Stomach (tissue), 9 donors: ENCODE data around the gene PDIA6. TPM values are rescaled to one million over a fixed set of nuclear protein-coding genes. Genes with fewer than 3 reads are reported as not detected.

Experiments
- DNase-seq, 2 donors: peaks; one replicate each; pipeline versions ENCODE4 v3.0.0 to v3.0.0-alpha.2; 2013 to 2019
- H3K27ac ChIP-seq, 5 donors: fragments of 200-600 bp in 4 of 5; sonication (generic) in 4 of 5; one replicate each; pipeline ENCODE4 v1.5.1; 2013 to 2019; ENCODE audit warnings: mild to moderate bottlenecking in 1 of 5, moderate library complexity in 1 of 5
- H3K27me3 ChIP-seq, 3 donors: fragments of 200-600 bp; sonication (generic); one replicate each; pipeline ENCODE4 v1.5.1; 2017 to 2019; ENCODE audit warnings: mixed run types in 1 of 3
- H3K36me3 ChIP-seq, 4 donors: fragments of 200-600 bp; sonication (generic); 1 replicate in 3 of 4; 2 replicates in 1 of 4; pipeline ENCODE4 v1.5.1; 2016 to 2019
- H3K4me1 ChIP-seq, 4 donors: fragments of 200-600 bp; sonication (generic); one replicate each; pipeline ENCODE4 v1.5.1; 2016 to 2019
- H3K4me3 ChIP-seq, 4 donors: fragments of 200-600 bp; sonication (generic) in 3 of 4; one replicate each; pipeline ENCODE4 v1.5.1; 2016 to 2019; ENCODE audit warnings: mild to moderate bottlenecking in 1 of 4
- H3K9me3 ChIP-seq, 4 donors: fragments of 200-600 bp; sonication (generic); one replicate each; pipeline ENCODE4 v1.5.1; 2016 to 2019
- EP300 ChIP-seq: sonication (generic); formaldehyde crosslinking; IDR thresholded peaks from one replicate; pipeline ENCODE4 v1.6.1; 2017; ENCODE audit warnings: antibody characterized with exemption
- POLR2A ChIP-seq, 4 donors: fragments of 450-650 bp; IDR thresholded peaks; one replicate each; pipeline ENCODE4 v1.6.1; 2016; ENCODE audit warnings: antibody characterized with exemption in 4 of 4, control low read depth in 2 of 4, mild to moderate bottlenecking in 1 of 4, moderate library complexity in 1 of 4
- POLR2AphosphoS5 ChIP-seq, 3 donors: sonication (generic); formaldehyde crosslinking; IDR thresholded peaks; one replicate each; pipeline ENCODE4 v1.6.1; 2016; ENCODE audit warnings: antibody characterized with exemption in 3 of 3
- WGBS, 5 donors: extraction: QIAGEN DNeasy Blood & Tissue Kit in 3 of 5; methylation state at CpG; one replicate each; pipeline versions ENCODE4 v1.1.5 to v1.1.7; 2013 to 2018; 5-methylcytosine and 5-hydroxymethylcytosine counted together
- intact Hi-C: fragments of 100-400 bp; cut with DNase I; formaldehyde crosslinking; loops from one replicate; pipeline ENCODE4 v1.15.1; 2023; ENCODE audit warnings: low total_unique reads
- polyA plus RNA-seq, 3 donors: library from polyadenylated mRNA; stranded (reverse); fragments of 200-250 nt; gene quantifications; one replicate each; pipeline ENCODE4 v1.2.3, GENCODE V29; 2013
- total RNA-seq, 5 donors: library from RNA; depleted of rRNA; stranded (reverse); fragments of >200 nt; gene quantifications; one replicate each; pipeline versions ENCODE4 v1.1.0 to v1.2.3, GENCODE V29; 2014 to 2016
- TF ChIP-seq, protein P1 (sequence below), 7 experiments: fragments of 450-650 bp in 4 of 7; fragments of 200-600 bp in 3 of 7; sonication (generic) in 3 of 7; IDR thresholded peaks; one replicate each; pipeline ENCODE4 v1.5.1; 2016 to 2019; ENCODE audit warnings: antibody characterized with exemption in 7 of 7, control low read depth in 2 of 7, mild to moderate bottlenecking in 1 of 7
- donor health status: healthy with polysubstance abuse.
- donor health status: Bipolar disorder and iron deficiency.
- donor health status: healthy.

Gene PDIA6
- total and polyA plus RNA-seq, 8 donors = 37.3 to 272 (median 85.4) TPM

GRCh38 chr2:10860814-10861325 lies 48.3 kb upstream of the PDIA6 start:
- Histone ChIP-seq H3K4me3 (no peak overlapping the region), H3K36me3 (no peaks in the 10 kb centered on the region), H3K27ac (no peak overlapping the region), H3K9me3 (no peaks in the 10 kb centered on the region), H3K27me3 (peaks cover 0 to 24% (median 4%) of the 10 kb centered on the region in 3 donors), H3K4me1 (peaks cover 0 to 18% (median 5%) of the 10 kb centered on the region in 4 donors)
- WGBS, 5 donors = 49 to 72% (median 65%) methylated on average over 8 of the region's 8 CpGs
- DNase-seq = no peak
- TF ChIP-seq, protein P1, sequence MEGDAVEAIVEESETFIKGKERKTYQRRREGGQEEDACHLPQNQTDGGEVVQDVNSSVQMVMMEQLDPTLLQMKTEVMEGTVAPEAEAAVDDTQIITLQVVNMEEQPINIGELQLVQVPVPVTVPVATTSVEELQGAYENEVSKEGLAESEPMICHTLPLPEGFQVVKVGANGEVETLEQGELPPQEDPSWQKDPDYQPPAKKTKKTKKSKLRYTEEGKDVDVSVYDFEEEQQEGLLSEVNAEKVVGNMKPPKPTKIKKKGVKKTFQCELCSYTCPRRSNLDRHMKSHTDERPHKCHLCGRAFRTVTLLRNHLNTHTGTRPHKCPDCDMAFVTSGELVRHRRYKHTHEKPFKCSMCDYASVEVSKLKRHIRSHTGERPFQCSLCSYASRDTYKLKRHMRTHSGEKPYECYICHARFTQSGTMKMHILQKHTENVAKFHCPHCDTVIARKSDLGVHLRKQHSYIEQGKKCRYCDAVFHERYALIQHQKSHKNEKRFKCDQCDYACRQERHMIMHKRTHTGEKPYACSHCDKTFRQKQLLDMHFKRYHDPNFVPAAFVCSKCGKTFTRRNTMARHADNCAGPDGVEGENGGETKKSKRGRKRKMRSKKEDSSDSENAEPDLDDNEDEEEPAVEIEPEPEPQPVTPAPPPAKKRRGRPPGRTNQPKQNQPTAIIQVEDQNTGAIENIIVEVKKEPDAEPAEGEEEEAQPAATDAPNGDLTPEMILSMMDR (IDR thresholded peaks at IDR 0.05) = no peak
- no peak for TF ChIP-seq POLR2AphosphoS5 (IDR thresholded peaks at IDR 0.05)
- TF ChIP-seq EP300 = no peak
- no peak for TF ChIP-seq POLR2A (IDR thresholded peaks at IDR 0.05)
- intact Hi-C loops = no loop called here

DNA sequence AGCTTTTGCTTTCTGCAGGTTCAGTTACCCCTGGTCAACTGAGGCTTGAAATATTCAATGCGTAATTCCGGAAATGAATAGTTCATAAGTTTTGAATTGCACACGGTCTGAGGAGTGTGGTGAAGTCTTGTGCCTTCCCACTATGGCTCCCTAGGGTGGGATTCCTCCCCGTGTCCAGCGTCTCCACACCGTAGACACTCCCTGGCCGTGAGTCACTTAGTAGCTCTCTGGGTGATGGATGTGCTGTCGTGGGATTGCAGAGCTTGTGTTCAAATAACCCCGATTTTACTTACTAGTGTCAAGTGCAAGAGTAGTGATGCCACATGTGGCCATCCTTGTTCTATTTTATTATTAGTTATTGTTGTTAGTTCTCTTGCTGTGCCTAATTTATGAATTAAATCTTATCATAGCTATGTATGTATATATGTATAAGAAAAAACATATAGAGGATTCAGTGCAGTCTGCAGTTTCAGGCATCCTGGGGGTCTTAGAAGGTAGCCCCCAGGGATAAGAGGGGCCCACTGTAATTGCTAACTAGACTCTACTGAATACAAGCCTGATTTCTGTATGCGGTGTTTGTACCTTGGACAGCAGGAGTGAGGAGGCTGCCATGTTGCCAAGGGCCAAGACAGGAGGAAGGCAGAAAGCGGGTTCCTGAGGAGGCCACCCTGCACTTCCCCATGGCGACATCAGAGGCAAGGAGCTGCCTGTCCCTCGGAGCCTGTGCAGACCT lies 47.7 kb upstream of the PDIA6 start:
- Histone ChIP-seq H3K9me3 (no peaks in the 10 kb centered on the region), H3K4me1 (peaks cover 0 to 17% (median 5%) of the 10 kb centered on the region in 4 donors), H3K4me3 (no peak overlapping the region), H3K27me3 (peaks cover 0 to 21% (median 4%) of the 10 kb centered on the region in 3 donors), H3K36me3 (no peaks in the 10 kb centered on the region), H3K27ac (no peak overlapping the region)
- WGBS, 5 donors = 66 to 81% (median 76%) methylated on average over 13 of the region's 13 CpGs
- DNase-seq = no peak
- intact Hi-C loops = no loop called here
- TF ChIP-seq POLR2AphosphoS5 (IDR thresholded peaks at IDR 0.05) = no peak
- no peak for TF ChIP-seq POLR2A (IDR thresholded peaks at IDR 0.05)
- no peak for TF ChIP-seq EP300
- TF ChIP-seq, protein P1 (IDR thresholded peaks at IDR 0.05) = no peak

DNA sequence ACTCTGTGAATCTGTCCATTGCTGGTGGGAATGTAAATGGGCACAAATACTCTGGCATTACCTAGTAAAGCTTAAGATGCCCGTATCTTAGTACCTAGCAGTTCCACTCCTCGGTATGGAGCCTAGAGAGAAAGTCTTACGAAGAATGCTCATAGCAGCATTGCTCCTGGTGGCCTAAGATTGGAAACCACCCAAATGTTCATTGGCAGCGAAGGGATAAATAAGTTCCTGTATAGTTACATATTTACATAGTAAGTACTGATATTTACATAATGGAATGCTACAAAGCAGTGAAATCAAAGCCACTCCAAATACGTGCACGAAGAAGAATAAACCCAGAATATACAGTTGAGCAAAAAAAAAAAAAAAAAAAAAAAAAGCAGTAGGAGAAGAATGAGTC lies 46.7 kb upstream of the PDIA6 start:
- Histone ChIP-seq H3K4me3 (no peak overlapping the region), H3K4me1 (peaks cover 0 to 8% (median 5%) of the 10 kb centered on the region in 4 donors), H3K27ac (peak overlapping the region in 1 of 5 donors; percentile 56), H3K36me3 (no peaks in the 10 kb centered on the region), H3K27me3 (peaks cover 0 to 14% (median 4%) of the 10 kb centered on the region in 3 donors), H3K9me3 (no peaks in the 10 kb centered on the region)
- intact Hi-C loops = no loop called here
- DNase-seq = peak in 1 of 2 donors; percentile 56
- TF ChIP-seq EP300 = no peak
- no peak for TF ChIP-seq POLR2A (IDR thresholded peaks at IDR 0.05)
- TF ChIP-seq, protein P1 (IDR thresholded peaks at IDR 0.05) = no peak
- TF ChIP-seq POLR2AphosphoS5 (IDR thresholded peaks at IDR 0.05) = no peak
- 19 to 48% (median 29%) methylated on average over 6 of the region's 6 CpGs for WGBS, 5 donors

GRCh38 chr2:10848541-10848940 lies 36.0 kb upstream of the PDIA6 start:
- no peak overlapping the region for H3K27ac ChIP-seq
- DNase-seq = no peak

More at GRCh38 chr2:10848541-10848940, 36.0 kb upstream of the PDIA6 start:
- Histone ChIP-seq H3K4me1 (peaks cover 0 to 23% (median 4%) of the 10 kb centered on the region in 4 donors), H3K36me3 (no peaks in the 10 kb centered on the region), H3K27me3 (no peaks in the 10 kb centered on the region), H3K4me3 (no peak overlapping the region), H3K9me3 (no peaks in the 10 kb centered on the region)
- 75 to 92% (median 90%) methylated on average over 4 of the region's 4 CpGs for WGBS, 5 donors
- no peak for TF ChIP-seq POLR2AphosphoS5 (IDR thresholded peaks at IDR 0.05)
- TF ChIP-seq, protein P1 (IDR thresholded peaks at IDR 0.05) = no peak
- TF ChIP-seq EP300 = no peak
- intact Hi-C loops = no loop called here
